WTC11 (cell line): ENCODE results near the gene ZNF718.
"Not testable (repeated sequence)": the region's sequence is repeated elsewhere in the genome, so short reads cannot be mapped to it uniquely, and the experiment has no call there.

Experiments used
- FOXP1 ChIP-seq: sonication (generic); formaldehyde crosslinking; IDR thresholded peaks from 2 replicates; pipeline ENCODE4 v1.8.0; 2022; ENCODE audit warnings: missing genetic modification reagents, mild to moderate bottlenecking, moderate library complexity, borderline replicate concordance
- SP1 ChIP-seq: sonication (generic); formaldehyde crosslinking; conservative IDR thresholded peaks from 2 replicates; pipeline ENCODE4 v1.8.1; 2022; ENCODE audit warnings: missing genetic modification reagents
- TEAD4 ChIP-seq: sonication (generic); formaldehyde crosslinking; IDR thresholded peaks from 2 replicates; pipeline ENCODE4 v1.8.0; 2022; ENCODE audit warnings: mild to moderate bottlenecking, missing genetic modification reagents
- ZNF138 ChIP-seq: sonication (generic); formaldehyde crosslinking; conservative IDR thresholded peaks from 2 replicates; pipeline ENCODE4 v1.8.1; 2022; ENCODE audit warnings: mild to moderate bottlenecking, moderate library complexity, missing genetic modification reagents
- TF ChIP-seq, protein P1 (sequence below): fragments of 200-600 bp; IDR thresholded peaks from 2 replicates; pipeline ENCODE4 v1.8.0; 2022; ENCODE audit warnings: antibody characterized with exemption
- TF ChIP-seq, protein P2 (sequence below): sonication (generic); formaldehyde crosslinking; conservative IDR thresholded peaks from 2 replicates; pipeline ENCODE4 v1.8.1; 2022; ENCODE audit warnings: mild to moderate bottlenecking, missing genetic modification reagents
- TF ChIP-seq, protein P3 (sequence below): sonication (generic); formaldehyde crosslinking; IDR thresholded peaks from 2 replicates; pipeline ENCODE4 v1.8.1; 2023; ENCODE audit warnings: mild to moderate bottlenecking, missing genetic modification reagents, borderline replicate concordance
- TF ChIP-seq, protein P4 (sequence below): sonication (generic); formaldehyde crosslinking; IDR thresholded peaks from 2 replicates; pipeline ENCODE4 v1.8.1; 2023; ENCODE audit warnings: mild to moderate bottlenecking, missing genetic modification reagents
- TF ChIP-seq, protein P5 (sequence below): sonication (generic); formaldehyde crosslinking; IDR thresholded peaks from 2 replicates; pipeline ENCODE4 v1.8.0; 2022; ENCODE audit warnings: mild to moderate bottlenecking, missing genetic modification reagents

DNA sequence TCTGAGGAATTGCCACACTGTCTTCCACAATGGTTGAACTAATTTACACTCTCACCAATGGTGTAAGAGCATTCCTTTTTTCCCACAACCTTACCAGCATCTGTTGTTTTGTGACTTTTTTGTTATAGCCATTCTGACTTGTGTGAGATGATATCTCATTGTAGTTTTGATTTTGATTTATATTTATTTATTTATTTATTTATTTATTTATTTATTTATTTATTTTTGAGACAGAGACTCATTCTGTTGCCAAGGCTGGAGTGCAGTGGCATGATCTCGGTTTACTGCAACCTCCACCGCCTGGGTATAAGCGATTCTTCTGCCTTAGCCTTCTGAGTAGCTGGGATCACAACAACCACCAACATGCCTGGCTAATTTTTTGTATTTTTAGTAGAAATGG, 57.9 kb downstream of the ZNF718 start:
- TF ChIP-seq, protein P1, sequence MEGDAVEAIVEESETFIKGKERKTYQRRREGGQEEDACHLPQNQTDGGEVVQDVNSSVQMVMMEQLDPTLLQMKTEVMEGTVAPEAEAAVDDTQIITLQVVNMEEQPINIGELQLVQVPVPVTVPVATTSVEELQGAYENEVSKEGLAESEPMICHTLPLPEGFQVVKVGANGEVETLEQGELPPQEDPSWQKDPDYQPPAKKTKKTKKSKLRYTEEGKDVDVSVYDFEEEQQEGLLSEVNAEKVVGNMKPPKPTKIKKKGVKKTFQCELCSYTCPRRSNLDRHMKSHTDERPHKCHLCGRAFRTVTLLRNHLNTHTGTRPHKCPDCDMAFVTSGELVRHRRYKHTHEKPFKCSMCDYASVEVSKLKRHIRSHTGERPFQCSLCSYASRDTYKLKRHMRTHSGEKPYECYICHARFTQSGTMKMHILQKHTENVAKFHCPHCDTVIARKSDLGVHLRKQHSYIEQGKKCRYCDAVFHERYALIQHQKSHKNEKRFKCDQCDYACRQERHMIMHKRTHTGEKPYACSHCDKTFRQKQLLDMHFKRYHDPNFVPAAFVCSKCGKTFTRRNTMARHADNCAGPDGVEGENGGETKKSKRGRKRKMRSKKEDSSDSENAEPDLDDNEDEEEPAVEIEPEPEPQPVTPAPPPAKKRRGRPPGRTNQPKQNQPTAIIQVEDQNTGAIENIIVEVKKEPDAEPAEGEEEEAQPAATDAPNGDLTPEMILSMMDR, result not testable (repeated sequence)
- TF ChIP-seq FOXP1, SP1, TEAD4, ZNF138 (CRISPR knock-in tag): not testable (repeated sequence)
- TF ChIP-seq, protein P2, sequence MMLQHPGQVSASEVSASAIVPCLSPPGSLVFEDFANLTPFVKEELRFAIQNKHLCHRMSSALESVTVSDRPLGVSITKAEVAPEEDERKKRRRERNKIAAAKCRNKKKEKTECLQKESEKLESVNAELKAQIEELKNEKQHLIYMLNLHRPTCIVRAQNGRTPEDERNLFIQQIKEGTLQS, result not testable (repeated sequence)
- TF ChIP-seq, protein P3, sequence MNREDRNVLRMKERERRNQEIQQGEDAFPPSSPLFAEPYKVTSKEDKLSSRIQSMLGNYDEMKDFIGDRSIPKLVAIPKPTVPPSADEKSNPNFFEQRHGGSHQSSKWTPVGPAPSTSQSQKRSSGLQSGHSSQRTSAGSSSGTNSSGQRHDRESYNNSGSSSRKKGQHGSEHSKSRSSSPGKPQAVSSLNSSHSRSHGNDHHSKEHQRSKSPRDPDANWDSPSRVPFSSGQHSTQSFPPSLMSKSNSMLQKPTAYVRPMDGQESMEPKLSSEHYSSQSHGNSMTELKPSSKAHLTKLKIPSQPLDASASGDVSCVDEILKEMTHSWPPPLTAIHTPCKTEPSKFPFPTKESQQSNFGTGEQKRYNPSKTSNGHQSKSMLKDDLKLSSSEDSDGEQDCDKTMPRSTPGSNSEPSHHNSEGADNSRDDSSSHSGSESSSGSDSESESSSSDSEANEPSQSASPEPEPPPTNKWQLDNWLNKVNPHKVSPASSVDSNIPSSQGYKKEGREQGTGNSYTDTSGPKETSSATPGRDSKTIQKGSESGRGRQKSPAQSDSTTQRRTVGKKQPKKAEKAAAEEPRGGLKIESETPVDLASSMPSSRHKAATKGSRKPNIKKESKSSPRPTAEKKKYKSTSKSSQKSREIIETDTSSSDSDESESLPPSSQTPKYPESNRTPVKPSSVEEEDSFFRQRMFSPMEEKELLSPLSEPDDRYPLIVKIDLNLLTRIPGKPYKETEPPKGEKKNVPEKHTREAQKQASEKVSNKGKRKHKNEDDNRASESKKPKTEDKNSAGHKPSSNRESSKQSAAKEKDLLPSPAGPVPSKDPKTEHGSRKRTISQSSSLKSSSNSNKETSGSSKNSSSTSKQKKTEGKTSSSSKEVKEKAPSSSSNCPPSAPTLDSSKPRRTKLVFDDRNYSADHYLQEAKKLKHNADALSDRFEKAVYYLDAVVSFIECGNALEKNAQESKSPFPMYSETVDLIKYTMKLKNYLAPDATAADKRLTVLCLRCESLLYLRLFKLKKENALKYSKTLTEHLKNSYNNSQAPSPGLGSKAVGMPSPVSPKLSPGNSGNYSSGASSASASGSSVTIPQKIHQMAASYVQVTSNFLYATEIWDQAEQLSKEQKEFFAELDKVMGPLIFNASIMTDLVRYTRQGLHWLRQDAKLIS (CRISPR knock-in tag), result not testable (repeated sequence)
- TF ChIP-seq, protein P4, sequence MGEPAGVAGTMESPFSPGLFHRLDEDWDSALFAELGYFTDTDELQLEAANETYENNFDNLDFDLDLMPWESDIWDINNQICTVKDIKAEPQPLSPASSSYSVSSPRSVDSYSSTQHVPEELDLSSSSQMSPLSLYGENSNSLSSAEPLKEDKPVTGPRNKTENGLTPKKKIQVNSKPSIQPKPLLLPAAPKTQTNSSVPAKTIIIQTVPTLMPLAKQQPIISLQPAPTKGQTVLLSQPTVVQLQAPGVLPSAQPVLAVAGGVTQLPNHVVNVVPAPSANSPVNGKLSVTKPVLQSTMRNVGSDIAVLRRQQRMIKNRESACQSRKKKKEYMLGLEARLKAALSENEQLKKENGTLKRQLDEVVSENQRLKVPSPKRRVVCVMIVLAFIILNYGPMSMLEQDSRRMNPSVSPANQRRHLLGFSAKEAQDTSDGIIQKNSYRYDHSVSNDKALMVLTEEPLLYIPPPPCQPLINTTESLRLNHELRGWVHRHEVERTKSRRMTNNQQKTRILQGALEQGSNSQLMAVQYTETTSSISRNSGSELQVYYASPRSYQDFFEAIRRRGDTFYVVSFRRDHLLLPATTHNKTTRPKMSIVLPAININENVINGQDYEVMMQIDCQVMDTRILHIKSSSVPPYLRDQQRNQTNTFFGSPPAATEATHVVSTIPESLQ (CRISPR knock-in tag), result not testable (repeated sequence)
- TF ChIP-seq, protein P5, sequence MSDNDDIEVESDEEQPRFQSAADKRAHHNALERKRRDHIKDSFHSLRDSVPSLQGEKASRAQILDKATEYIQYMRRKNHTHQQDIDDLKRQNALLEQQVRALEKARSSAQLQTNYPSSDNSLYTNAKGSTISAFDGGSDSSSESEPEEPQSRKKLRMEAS (CRISPR knock-in tag), result not testable (repeated sequence)
